Osteoblast (primary cell): ENCODE data around the gene GOLGA8O. TPM values are rescaled to one million over a fixed set of nuclear protein-coding genes. Genes with fewer than 3 reads are reported as not detected.
"Not testable (repeated sequence)": the region's sequence is repeated elsewhere in the genome, so short reads cannot be mapped to it uniquely, and the experiment has no call there.

Source experiments
- DNase-seq: peaks from one replicate; pipeline ENCODE4 v3.0.0; 2011; ENCODE audit warnings: low spot score, mixed read lengths; ENCODE audit not compliant: insufficient read length; ENCODE audit errors: missing footprints
- H2AFZ ChIP-seq: 2 replicates; pipeline ENCODE4 v1.6.0; 2011; ENCODE audit warnings: mild to moderate bottlenecking, low read length
- H3K27ac ChIP-seq: 2 replicates; pipeline ENCODE4 v1.5.1; 2011; ENCODE audit warnings: mild to moderate bottlenecking, low read depth, low read length, moderate library complexity
- H3K27me3 ChIP-seq: 2 replicates; pipeline ENCODE4 v1.6.0; 2012; ENCODE audit warnings: mild to moderate bottlenecking, control low read depth, inconsistent platforms, low read length, moderate library complexity; ENCODE audit not compliant: insufficient read depth
- H3K36me3 ChIP-seq: 2 replicates; pipeline ENCODE4 v1.5.1; 2011; ENCODE audit warnings: mild to moderate bottlenecking, low read length, control low read depth, moderate library complexity; ENCODE audit not compliant: insufficient read depth
- H3K4me1 ChIP-seq: 2 replicates; pipeline ENCODE4 v1.5.1; 2011; ENCODE audit warnings: mild to moderate bottlenecking, low read length, control low read depth, moderate library complexity; ENCODE audit not compliant: insufficient read depth
- H3K4me2 ChIP-seq: 2 replicates; pipeline ENCODE4 v1.6.0; 2011; ENCODE audit warnings: mild to moderate bottlenecking, low read length; ENCODE audit not compliant: insufficient read depth
- H3K4me3 ChIP-seq: fragments of 200-600 bp; sonication (generic); 3 replicates; pipeline ENCODE4 v1.5.1; 2012; ENCODE audit warnings: mild to moderate bottlenecking, low read length, inconsistent platforms; ENCODE audit not compliant: insufficient read depth
- H3K79me2 ChIP-seq: 2 replicates; pipeline ENCODE4 v1.6.0; 2012; ENCODE audit warnings: mild to moderate bottlenecking, low read length, control low read depth, inconsistent platforms; ENCODE audit not compliant: insufficient read depth
- H3K9me3 ChIP-seq: 2 replicates; pipeline ENCODE4 v1.5.1; 2011; ENCODE audit warnings: low read depth, low read length, control low read depth
- H4K20me1 ChIP-seq: 2 replicates; pipeline ENCODE4 v1.6.0; 2012; ENCODE audit warnings: mild to moderate bottlenecking, low read length, control low read depth; ENCODE audit not compliant: insufficient read depth
- total RNA-seq: library from RNA; depleted of rRNA; stranded (reverse); fragments of >200 nt; gene quantifications from 2 replicates; pipeline ENCODE4 v1.2.3, GENCODE V29; 2012

The GOLGA8O gene, protein sequence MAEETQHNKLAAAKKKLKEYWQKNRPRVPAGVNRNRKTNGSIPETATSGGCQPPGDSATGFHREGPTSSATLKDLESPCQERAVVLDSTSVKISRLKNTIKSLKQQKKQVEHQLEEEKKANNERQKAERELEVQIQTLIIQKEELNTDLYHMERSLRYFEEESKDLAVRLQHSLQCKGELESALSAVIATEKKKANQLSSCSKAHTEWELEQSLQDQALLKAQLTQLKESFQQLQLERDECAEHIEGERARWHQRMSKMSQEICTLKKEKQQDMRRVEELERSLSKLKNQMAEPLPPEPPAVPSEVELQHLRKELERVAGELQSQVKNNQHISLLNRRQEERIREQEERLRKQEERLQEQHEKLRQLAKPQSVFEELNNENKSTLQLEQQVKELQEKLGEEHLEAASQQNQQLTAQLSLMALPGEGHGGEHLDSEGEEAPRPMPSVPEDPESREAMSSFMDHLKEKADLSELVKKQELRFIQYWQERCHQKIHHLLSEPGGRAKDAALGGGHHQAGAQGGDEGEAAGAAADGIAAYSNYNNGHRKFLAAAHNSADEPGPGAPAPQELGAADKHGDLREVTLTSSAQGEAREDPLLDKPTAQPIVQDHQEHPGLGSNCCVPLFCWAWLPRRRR
- 0.88 and 1.1 TPM in 2 replicates for total RNA-seq

DNA sequence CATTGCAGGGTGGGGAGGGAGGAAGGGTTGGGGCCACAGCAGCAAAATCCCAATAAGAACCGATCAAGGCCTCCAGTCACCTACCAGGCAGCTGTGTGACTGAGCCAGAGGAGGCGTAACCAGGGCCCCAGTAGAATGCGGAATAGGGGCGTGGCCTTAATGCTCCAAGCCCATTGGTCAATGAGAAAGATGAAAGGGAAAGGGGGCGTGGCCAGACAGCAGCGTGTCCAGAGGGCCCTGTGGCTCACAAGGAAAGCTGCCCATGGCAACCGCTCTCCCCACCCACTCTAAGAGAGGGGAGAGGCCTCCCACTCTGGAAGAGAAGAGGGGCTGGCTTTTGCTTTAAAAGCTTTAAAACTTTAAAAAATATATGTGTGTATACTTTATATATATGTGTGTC is at the start of gene GOLGA8O:
Gene GOLGA8O, minus strand, starts transcription at position 101 of the 400 bp plus-strand sequence. Its CDS starts 98 bp downstream, at position 3.
- H3K4me2 ChIP-seq, H2AFZ ChIP-seq, H3K27ac ChIP-seq: not testable (repeated sequence)

DNA sequence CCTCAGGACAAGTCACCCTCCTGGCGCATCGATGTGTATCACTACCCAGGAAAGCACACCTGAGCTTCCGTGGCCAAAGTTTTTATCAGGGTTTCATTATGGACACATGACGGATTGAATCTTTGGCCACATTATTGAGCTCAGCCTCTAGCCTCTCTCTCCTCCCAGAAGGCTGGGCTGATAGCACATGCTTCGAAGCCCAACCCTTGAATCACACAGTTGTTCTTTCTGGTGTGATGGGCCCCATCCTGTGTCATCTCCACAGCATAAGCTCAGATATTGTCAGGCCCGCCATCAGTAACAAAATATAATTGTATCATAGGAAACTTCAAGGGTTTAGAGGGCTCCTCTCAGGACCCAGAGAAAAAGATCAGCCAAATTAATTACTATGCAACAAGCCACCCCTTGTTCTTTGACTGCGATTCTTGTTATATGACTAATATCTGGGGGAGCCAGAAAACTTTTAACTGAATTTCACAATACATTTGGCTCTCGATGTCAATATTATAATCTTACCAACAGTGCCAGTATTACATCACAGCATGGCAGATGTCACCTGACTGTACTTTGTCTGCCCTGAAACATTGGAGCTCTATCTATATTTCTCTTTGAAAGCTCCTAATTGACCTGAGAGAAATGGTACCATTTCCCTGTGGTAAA is 48.8 kb upstream of the GOLGA8O start:
- not testable (repeated sequence) for H3K4me1 ChIP-seq, H3K27ac ChIP-seq, H3K9me3 ChIP-seq, H3K79me2 ChIP-seq, H3K4me2 ChIP-seq, DNase-seq, H3K36me3 ChIP-seq, H4K20me1 ChIP-seq, H3K4me3 ChIP-seq, H2AFZ ChIP-seq, H3K27me3 ChIP-seq

More for the DNA sequence above, at the start of gene GOLGA8O:
- H3K4me1 ChIP-seq, DNase-seq, H3K36me3 ChIP-seq, H3K79me2 ChIP-seq, H3K9me3 ChIP-seq, H3K27me3 ChIP-seq, H3K4me3 ChIP-seq, H4K20me1 ChIP-seq: not testable (repeated sequence)

DNA sequence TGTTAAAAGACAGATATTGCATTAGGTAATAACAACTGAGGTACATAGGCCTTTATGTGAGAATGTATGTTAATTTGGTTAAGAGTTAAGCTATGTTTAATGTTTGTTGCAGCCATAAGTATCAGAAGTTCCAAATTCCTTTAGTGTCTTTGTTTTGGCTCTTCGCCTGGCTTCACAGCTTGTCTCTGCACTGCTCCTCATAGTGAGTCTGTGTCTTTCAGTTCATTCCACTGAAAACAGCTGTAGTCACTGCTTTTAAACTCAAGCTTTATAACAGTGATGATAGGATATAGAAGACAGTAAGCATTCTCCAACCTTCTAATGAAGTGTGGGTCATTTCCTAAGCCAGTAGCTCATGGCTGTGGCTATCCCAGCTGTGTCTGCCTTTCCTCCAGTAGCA is 47.5 kb upstream of the GOLGA8O start:
- DNase-seq, H2AFZ ChIP-seq, H4K20me1 ChIP-seq: not testable (repeated sequence)

DNA sequence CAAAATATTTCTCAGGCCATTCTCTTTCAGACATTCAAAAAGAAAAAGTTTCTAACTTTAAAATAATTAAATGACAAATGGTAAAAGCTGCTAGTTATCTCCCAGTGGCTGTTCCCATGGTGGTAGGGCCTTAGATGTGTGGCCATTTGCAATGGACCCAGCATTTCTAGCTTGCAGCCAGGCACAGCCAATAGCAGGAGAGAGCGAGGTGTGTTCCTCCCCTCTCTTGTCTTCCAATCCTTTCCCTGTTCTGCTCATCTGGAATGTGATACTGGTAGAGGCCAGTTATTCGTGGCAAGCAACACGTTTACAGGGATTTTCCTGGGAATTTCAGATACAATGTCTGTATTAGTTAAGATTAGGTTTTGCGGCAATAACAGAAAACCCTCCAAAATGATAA is 37.3 kb upstream of the GOLGA8O start:
- H3K27me3 ChIP-seq, H2AFZ ChIP-seq, H3K4me3 ChIP-seq, H3K27ac ChIP-seq, DNase-seq, H3K4me1 ChIP-seq, H3K79me2 ChIP-seq, H3K36me3 ChIP-seq, H4K20me1 ChIP-seq, H3K9me3 ChIP-seq, H3K4me2 ChIP-seq: not testable (repeated sequence)

More for the DNA sequence above, 47.5 kb upstream of the GOLGA8O start:
- not testable (repeated sequence) for H3K9me3 ChIP-seq, H3K4me1 ChIP-seq, H3K79me2 ChIP-seq, H3K27me3 ChIP-seq, H3K36me3 ChIP-seq, H3K4me3 ChIP-seq, H3K27ac ChIP-seq, H3K4me2 ChIP-seq

DNA sequence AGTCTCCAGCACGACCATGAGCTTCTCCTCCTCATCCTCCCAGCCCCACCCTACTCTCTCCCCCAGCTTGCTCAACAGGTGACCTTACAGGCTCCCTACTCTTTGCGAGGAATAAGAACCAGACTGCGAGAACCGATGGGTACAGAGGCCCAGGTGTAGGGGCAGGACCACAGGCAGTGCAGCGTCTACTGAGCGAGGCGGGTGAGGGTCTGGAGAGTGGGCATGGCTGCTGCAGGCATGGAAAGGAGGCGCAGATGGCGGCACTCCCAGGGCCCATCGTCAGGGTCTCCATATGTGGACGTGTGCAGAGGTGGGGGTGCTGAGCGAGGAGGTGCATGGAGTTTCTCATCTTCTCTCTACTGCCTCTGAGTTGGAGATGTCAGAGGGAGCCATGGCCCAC is 31.0 kb upstream of the GOLGA8O start:
- not testable (repeated sequence) for H2AFZ ChIP-seq, H3K27me3 ChIP-seq, H3K9me3 ChIP-seq, H3K79me2 ChIP-seq, H3K4me1 ChIP-seq, H3K4me3 ChIP-seq, H3K27ac ChIP-seq, H4K20me1 ChIP-seq, H3K36me3 ChIP-seq, DNase-seq, H3K4me2 ChIP-seq

DNA sequence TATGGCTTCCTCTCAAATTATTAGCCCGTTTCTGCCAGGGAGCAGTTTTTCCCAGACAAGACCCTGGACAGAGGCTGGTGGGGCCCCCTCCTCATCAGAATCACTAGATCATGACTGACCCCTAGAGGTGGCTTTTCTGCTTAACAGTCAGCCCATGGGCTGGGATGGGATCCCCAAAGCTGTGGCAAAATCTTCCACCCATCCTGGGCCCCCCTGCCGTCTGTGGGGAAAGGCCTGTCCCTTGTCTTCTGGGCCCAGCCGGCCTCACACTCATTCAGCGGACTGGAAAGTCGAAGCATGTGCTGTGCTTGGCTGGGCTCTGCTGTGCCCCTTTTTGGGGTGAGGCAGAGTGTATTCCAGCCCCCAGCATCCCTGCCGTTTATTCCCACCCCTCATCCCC is 27.9 kb upstream of the GOLGA8O start:
- not testable (repeated sequence) for H3K4me3 ChIP-seq, DNase-seq, H3K27me3 ChIP-seq, H3K79me2 ChIP-seq, H3K36me3 ChIP-seq, H2AFZ ChIP-seq, H3K4me2 ChIP-seq, H3K4me1 ChIP-seq, H3K27ac ChIP-seq, H4K20me1 ChIP-seq, H3K9me3 ChIP-seq

DNA sequence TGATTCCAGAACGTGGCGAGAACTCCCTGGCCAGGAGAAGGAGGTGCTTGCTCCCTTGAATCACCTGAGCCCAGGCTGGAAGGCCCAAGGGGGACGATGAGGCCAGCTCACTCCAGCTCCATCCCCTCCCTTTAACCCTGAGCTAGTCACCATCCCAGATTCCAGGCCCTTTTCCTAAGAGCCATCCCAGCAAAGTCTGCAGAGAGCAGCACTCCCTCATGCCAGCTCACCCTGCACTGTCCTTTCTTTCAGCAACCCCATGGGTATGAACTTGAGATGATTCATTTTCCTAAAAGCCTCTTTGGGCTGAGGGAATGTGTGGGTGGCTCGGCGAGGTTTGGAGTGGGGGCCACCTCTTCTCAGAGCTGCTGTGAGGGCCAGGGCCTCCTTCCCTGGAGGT is 26.2 kb upstream of the GOLGA8O start:
- DNase-seq, H3K36me3 ChIP-seq, H3K4me3 ChIP-seq, H3K27me3 ChIP-seq, H3K79me2 ChIP-seq, H3K9me3 ChIP-seq, H3K27ac ChIP-seq, H3K4me2 ChIP-seq, H3K4me1 ChIP-seq, H4K20me1 ChIP-seq, H2AFZ ChIP-seq: not testable (repeated sequence)

DNA sequence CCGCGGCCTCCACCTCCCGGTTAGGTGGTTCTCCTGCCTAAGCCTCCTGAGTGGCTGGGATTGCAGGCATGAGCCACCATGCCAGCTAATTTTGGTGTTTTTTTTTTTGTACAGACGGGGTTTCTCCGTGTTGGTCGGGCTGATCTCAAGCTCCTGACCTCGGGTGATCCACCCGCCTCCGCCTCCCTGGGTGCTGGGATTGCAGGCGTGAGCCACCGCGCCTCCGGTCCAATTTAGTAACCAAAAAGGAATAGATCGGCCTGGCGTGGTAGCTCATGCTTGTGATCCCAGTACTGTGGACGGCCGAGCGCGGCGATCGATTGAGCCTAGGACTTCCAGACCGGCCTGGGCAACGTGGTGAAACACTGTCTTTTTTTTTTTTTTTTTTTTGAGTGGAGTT is 12.6 kb upstream of the GOLGA8O start:
- not testable (repeated sequence) for H3K9me3 ChIP-seq, H3K4me1 ChIP-seq, H2AFZ ChIP-seq, H4K20me1 ChIP-seq, H3K4me3 ChIP-seq, DNase-seq, H3K4me2 ChIP-seq, H3K27me3 ChIP-seq, H3K27ac ChIP-seq, H3K79me2 ChIP-seq, H3K36me3 ChIP-seq
